Measurements from ENCODE around the gene RSRC2. TPM values are rescaled to one million over a fixed set of nuclear protein-coding genes. Genes with fewer than 3 reads are reported as not detected.
"Not testable (repeated sequence)": the region's sequence is repeated elsewhere in the genome, so short reads cannot be mapped to it uniquely, and the experiment has no call there.

RSRC2 gene, protein sequence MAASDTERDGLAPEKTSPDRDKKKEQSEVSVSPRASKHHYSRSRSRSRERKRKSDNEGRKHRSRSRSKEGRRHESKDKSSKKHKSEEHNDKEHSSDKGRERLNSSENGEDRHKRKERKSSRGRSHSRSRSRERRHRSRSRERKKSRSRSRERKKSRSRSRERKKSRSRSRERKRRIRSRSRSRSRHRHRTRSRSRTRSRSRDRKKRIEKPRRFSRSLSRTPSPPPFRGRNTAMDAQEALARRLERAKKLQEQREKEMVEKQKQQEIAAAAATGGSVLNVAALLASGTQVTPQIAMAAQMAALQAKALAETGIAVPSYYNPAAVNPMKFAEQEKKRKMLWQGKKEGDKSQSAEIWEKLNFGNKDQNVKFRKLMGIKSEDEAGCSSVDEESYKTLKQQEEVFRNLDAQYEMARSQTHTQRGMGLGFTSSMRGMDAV
- 50.3 and 56.6 TPM in 2 replicates for total RNA-seq (2014; rRNA removed; shearing (Covaris generic))
- 126 and 135 TPM in 2 replicates for polyA plus RNA-seq (2014; cell fraction: nucleus; rRNA removed)

DNA sequence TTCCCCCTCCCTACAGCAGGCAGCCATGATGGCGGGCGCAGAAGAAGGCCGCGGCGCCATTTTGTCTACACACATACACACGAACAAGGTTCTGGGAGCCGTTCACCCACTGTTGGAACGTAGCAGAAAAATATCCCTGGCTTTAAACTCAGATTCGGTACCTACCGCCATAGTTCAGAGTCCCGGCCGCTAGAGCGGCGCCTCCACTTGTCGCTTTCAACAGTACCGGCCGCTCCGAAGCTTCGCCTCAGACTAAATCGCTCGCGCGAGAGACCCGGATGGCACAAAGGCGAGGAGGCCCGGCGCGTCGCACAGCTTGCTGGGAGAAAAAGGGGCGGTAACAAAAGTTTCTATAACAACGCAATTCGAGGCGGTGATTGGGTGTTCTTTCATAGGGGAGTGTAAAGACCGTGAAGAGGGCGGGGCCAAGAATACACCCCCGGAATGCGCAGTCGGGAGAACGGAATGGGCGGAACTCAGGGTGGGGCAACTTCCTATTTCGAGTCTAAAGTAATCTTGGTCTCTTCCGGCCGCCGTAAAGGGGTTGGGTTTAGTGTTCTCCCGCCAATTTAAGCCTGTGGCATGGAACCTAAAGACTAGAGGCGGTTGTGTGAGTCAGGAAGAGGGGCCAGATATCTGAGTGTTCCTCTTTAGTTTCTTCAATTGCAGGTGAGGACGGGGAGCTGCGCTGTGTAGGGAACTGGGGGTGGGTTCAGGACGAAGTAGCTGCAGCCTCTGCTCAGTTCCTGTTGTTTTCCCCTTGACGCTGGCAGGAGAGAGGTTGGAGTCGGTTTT is at the start of gene RSRC2, which contains the start of gene KNTC1:
TSS of gene RSRC2 (minus strand) at position 254 of the 795 bp plus-strand sequence. CDS start at position 171, 83 bp downstream.
TSS of gene KNTC1 (plus strand) at position 567 of the 795 bp plus-strand sequence. CDS start 2,815 bp downstream, outside the sequence.
- peak; percentile 100 for DNase-seq (ENCODE audit: extremely low read depth, low read depth)

GRCh38 chr12:122571821-122572220 is 45.1 kb upstream of the RSRC2 start:
- no peak for DNase-seq (ENCODE audit: extremely low read depth, low read depth)

DNA sequence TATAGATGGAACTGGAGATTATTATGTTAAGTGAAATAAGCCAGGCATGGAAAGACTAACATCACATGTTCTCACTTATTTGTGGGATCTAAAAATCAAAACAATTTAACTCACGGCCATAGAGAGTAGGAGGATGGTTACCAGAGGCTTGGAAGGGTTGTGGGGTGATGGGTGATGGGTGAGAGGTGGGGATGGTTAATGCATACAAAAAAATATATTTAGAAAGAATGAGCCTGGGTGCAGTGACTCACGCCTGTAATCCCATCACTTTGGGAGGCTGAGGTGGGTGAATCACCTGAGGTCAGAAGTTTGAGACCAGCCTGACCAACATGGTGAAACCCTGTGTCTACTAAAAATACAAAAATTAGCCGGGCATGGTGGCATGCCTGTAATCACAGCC is 43.3 kb upstream of the RSRC2 start:
- not testable (repeated sequence) for DNase-seq (ENCODE audit: extremely low read depth, low read depth)

GRCh38 chr12:122569288-122569687 is 42.6 kb upstream of the RSRC2 start:
- no peak for DNase-seq (ENCODE audit: extremely low read depth, low read depth)

- not testable (repeated sequence) for DNase-seq (ENCODE audit: extremely low read depth, low read depth)
Observed at GRCh38 chr12:122566816-122567215, 40.1 kb upstream of the RSRC2 start.

- no peak for DNase-seq (ENCODE audit: extremely low read depth, low read depth)
Observed at GRCh38 chr12:122563361-122563760, 36.6 kb upstream of the RSRC2 start.

DNA sequence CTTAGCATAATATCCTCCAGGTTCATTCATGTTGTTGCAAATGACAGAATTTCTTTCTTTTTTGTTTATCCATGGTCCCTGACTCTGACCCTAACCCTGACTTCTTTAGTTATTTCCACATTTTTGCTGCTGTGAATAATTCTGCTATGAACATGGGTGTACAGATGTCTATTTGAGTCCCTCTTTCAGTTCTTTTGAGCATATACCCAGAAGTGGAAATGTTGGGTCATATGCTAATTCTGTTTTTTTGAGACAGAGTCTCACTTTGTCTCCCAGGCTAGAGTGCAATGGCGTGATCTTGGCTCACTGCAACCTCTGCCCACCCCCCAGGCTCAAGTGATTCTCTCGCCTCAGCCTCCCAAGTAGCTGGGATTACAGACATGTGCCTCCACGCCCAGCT is 33.4 kb upstream of the RSRC2 start:
- no peak for DNase-seq (ENCODE audit: extremely low read depth, low read depth)

DNA sequence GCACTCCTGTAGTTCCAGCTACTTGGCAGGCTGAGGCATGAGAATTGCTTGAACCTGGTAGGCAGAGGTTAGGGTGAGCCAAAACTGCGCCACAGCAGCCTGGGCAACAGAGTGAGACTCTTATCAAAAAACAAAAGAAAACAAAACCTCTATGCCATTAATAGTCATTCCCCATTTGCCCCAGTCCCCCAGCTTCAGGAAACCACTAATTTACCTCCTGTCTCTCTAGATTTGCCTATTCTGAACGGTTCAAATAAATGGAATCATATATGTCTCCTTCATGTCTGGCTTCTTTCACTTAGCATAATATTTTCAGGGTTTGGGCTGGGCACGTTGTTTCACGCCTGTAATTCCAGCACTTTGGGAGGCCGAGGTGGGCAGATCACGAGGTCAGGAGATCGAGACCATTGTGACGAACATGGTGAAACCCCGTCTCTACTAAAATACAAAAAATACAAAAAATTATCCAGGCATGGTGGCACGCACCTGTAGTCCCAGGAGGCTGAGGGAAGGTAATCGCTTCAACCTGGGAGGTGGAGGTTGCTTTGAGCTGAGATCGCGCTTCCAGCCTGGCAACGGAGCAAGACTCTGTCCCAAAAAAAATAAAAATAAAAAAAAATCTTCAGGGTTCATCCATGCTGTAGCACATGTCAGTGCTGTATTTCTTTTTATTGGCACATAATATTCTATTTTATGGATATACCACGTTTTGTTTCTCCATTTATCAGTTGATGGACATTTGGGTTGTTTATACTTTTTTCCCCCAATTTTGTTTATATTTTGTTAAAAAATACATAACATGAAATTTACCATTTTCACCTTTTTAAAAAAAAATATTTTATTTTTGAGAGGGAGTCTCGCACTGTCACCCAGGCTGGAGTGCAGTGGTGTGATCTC is 32.3 kb upstream of the RSRC2 start:
- DNase-seq (ENCODE audit: extremely low read depth, low read depth), result no peak

DNA sequence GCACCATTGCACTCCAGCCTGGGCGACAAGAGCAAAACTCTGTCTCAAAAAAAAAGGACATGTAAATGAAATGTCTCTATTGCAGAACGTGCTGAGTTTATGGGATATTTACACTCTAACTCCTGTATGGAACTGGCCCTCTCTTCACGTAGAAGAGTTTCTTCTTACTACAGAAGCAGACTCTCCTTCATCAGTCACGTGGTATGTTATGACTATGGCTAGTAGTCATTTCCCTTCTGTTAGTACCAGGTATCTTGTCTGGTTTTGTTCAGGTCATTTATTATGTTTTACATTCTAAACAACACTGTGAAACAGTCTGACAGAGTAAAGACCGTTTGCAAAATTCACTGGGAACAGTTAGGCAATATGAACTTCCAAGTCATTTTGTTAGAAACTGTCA is 20.6 kb upstream of the RSRC2 start:
- DNase-seq (ENCODE audit: extremely low read depth, low read depth), result no peak

GRCh38 chr12:122545855-122546254 is 19.1 kb upstream of the RSRC2 start:
- no peak for DNase-seq (ENCODE audit: extremely low read depth, low read depth)

- no peak for DNase-seq (ENCODE audit: extremely low read depth, low read depth)
Observed at GRCh38 chr12:122544537-122544936, 17.8 kb upstream of the RSRC2 start.

- no peak for DNase-seq (ENCODE audit: extremely low read depth, low read depth)
Observed at GRCh38 chr12:122538496-122538895, 11.8 kb upstream of the RSRC2 start.

DNA sequence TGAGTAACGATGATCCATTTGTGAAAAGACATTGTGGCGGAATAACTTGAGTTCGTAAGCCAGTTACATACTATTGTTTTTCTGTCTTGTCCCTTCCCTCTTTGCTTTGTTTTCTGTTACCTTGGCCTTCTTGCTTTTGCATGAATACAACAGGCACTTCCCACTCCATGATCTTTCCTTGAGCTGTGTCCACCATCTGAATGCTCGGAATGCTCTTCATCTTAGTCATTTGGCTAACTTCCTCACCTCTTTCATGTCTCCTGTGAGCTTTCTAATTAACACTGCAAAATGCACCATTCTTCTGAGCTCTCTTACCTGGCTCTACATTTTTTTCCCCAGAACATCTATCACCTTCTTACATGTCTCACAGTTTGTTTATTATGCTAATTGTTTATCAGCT is 10.3 kb upstream of the RSRC2 start:
- DNase-seq (ENCODE audit: extremely low read depth, low read depth), result no peak

- DNase-seq (ENCODE audit: extremely low read depth, low read depth), result no peak
Observed at GRCh38 chr12:122533856-122534255, 7.1 kb upstream of the RSRC2 start.

DNA sequence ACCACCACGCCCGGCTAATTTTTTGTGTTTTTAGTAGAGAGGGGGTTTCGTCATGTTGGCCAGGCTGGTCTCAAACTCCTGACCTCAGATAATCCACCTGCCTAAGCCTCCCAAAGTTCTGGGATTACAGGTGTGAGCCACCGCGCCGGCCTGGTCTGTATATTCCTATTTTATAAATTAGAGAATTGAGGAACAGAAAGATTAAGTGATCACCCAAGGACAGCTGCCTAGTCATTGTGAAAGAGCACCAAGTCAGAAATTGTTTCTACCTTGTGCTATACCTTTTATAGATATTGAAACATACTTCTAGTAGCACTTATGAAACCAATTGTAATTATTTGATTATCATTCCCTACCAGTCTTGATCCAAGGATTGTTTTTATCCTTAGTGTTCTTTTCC is 2.3 kb upstream of the RSRC2 start:
- no peak for DNase-seq (ENCODE audit: extremely low read depth, low read depth)

- DNase-seq (ENCODE audit: extremely low read depth, low read depth), result no peak
Observed at GRCh38 chr12:122528582-122528981, 1.8 kb upstream of the RSRC2 start.

DNA sequence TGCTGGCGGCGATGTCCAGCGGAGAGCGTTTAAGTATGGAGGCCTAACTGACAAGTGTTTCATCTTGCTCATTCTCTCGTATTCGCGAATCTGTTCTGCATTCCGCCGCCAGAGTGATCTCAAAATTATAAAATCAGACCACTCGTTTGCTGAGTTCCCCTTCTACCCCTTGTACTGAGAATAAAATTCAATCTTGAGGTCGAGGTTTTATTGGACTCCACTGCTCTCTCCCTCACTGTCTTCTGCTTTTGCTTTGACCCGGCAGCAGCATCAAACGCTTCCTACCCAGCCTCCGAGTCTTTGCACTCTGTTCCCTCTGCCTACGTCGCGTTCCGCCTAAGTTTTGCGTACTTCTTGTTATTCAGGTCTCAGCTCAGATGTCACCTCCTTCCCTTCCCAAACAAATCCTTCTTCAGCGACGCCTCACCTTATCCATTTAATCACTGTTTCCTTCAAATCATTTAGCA is 775 bp upstream of the RSRC2 start:
- DNase-seq (ENCODE audit: extremely low read depth, low read depth), result no peak

DNA sequence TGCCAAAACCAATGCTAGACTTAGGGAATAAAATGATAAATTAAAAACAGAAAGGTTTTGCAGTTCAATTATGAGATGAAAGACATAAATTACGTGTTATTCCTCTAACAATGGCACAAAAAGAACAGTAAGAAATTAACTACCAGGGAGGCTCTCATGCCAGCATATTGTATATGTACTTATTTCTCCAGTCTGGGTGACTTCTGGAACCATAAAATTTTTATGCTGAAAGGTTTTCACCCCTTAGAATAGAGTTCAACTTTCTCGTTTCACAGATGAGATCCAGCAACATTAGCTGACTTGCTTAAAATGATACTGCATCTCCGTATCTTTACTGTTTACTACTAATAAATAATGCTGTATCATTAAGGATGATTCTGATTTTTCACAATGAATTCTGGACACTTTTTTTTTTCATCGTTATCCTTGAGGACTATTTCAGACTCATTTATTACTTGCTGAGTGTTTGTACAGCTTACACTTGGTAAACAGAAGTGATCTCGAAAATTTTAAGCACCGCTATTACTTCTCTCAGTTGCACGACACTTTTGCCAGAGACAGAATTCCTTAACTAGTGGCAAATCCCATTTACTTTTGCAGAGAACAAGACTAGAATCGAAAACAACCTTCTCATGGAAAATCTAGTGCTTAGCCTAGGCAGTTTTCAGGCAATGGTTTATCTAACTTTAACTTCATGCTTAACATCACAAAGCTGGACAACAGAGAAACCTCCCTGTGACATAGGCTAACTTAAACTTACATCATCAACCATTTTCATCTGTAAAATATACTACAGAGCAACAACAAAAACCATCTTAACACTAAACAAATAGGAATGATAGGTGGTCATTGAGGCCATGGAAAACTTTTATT is 2.7 kb downstream of the RSRC2 start:
- no peak for DNase-seq (ENCODE audit: extremely low read depth, low read depth)

- DNase-seq (ENCODE audit: extremely low read depth, low read depth), result no peak
Observed at GRCh38 chr12:122523280-122523679, 3.5 kb downstream of the RSRC2 start.

Data from NCI-H460 (cell line).